ENCODE measurements around the gene FMN1.

FMN1 gene

GRCh38 chr15:32927124-32927523 is 267.4 kb downstream of the FMN1 start:
- H3K4me3 ChIP-seq (ENCODE audit: low read depth, low read length), result no peak overlapping the region

GRCh38 chr15:32923176-32923575 is 271.3 kb downstream of the FMN1 start:
- no peak overlapping the region for H3K4me3 ChIP-seq (ENCODE audit: low read depth, low read length)
- TF ChIP-seq CTCF (IDR thresholded peaks at IDR 0.05; ENCODE audit: low read depth, low read length), result no peak

More at GRCh38 chr15:32927124-32927523, 267.4 kb downstream of the FMN1 start:
- TF ChIP-seq CTCF (IDR thresholded peaks at IDR 0.05; ENCODE audit: low read depth, low read length), result no peak

GRCh38 chr15:32922541-32922940 is 272.0 kb downstream of the FMN1 start:
- no peak for TF ChIP-seq CTCF (IDR thresholded peaks at IDR 0.05; ENCODE audit: low read depth, low read length)
- H3K4me3 ChIP-seq (ENCODE audit: low read depth, low read length), result no peak overlapping the region

- no peak for TF ChIP-seq CTCF (IDR thresholded peaks at IDR 0.05; ENCODE audit: low read depth, low read length)
- H3K4me3 ChIP-seq (ENCODE audit: low read depth, low read length), result no peak overlapping the region
These were observed 274.6 kb downstream of the FMN1 start for GRCh38 chr15:32919749-32920414.

GRCh38 chr15:32918547-32918946 is 276.0 kb downstream of the FMN1 start:
- no peak overlapping the region for H3K4me3 ChIP-seq (ENCODE audit: low read depth, low read length)
- no peak for TF ChIP-seq CTCF (IDR thresholded peaks at IDR 0.05; ENCODE audit: low read depth, low read length)

- H3K4me3 ChIP-seq (ENCODE audit: low read depth, low read length), result no peak overlapping the region
- no peak for TF ChIP-seq CTCF (IDR thresholded peaks at IDR 0.05; ENCODE audit: low read depth, low read length)
These were observed 283.7 kb downstream of the FMN1 start for GRCh38 chr15:32910839-32911238.

GRCh38 chr15:32909431-32909830 is 285.1 kb downstream of the FMN1 start:
- H3K4me3 ChIP-seq (ENCODE audit: low read depth, low read length), result no peak overlapping the region
- no peak for TF ChIP-seq CTCF (IDR thresholded peaks at IDR 0.05; ENCODE audit: low read depth, low read length)

Data from WI38 (cell line).